Stimulated activated CD8-positive, alpha-beta memory T cell treated with anti-CD3 and anti-CD28 coated beads, Interleukin-4, amount 100 ng/mL, for 24 hours (primary cell): ENCODE data around the gene ABHD17B.

Source experiments
- DNase-seq: peaks from one replicate; pipeline ENCODE4 v3.0.0-alpha.2; 2020; ENCODE audit warnings: low read depth

Gene ABHD17B

GRCh38 chr9:71819115-71819739 lies 91.8 kb downstream of the ABHD17B start:
- no peak for DNase-seq

- DNase-seq: no peak
These were observed 94.0 kb downstream of the ABHD17B start for GRCh38 chr9:71816916-71817451.
